KBM-7 (cell line): ENCODE results near the gene OR14K1.
"Not testable (repeated sequence)": the region's sequence is repeated elsewhere in the genome, so short reads cannot be mapped to it uniquely, and the experiment has no call there.

Source experiments
- DNase-seq: peaks from one replicate; pipeline ENCODE4 v3.0.0-alpha.2; 2015
- in situ Hi-C: fragments of 300-500 bp; cut with MboI; formaldehyde crosslinking; loops from 2 replicates; pipeline ENCODE4 v1.14.3; 2020; ENCODE audit warnings: low sequenced_read_pairs, low pct_unique_long_range_greater_than_20kb, mixed read lengths

Gene OR14K1, protein sequence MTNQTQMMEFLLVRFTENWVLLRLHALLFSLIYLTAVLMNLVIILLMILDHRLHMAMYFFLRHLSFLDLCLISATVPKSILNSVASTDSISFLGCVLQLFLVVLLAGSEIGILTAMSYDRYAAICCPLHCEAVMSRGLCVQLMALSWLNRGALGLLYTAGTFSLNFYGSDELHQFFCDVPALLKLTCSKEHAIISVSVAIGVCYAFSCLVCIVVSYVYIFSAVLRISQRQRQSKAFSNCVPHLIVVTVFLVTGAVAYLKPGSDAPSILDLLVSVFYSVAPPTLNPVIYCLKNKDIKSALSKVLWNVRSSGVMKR

DNA sequence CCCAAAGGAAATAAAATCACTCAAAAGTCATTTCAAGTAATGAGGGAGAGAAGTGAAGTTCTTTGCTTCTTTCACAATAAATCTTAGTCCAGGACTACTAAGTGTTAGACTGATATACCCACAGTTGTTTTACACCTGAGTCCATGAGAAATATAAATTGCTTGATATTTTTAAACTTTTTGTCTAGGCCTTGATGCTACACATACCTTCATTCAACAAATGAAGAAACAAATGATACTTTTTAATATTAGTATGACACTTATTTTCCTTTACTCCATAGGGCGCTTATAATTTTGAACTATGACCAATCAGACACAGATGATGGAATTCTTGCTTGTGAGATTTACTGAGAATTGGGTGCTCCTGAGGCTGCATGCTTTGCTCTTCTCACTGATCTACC is at the start of gene OR14K1:
OR14K1 (plus strand) TSS at position 301 of the 400 bp plus-strand sequence; CDS start at position 301, 0 bp downstream.
- in situ Hi-C loops = no loop called here
- no peak for DNase-seq

GRCh38 chr1:247701338-247701737 is 37.1 kb upstream of the OR14K1 start:
- no peak for DNase-seq
- in situ Hi-C loops = no loop called here

GRCh38 chr1:247710681-247711080 is 27.7 kb upstream of the OR14K1 start:
- in situ Hi-C loops, DNase-seq: not testable (repeated sequence)

DNA sequence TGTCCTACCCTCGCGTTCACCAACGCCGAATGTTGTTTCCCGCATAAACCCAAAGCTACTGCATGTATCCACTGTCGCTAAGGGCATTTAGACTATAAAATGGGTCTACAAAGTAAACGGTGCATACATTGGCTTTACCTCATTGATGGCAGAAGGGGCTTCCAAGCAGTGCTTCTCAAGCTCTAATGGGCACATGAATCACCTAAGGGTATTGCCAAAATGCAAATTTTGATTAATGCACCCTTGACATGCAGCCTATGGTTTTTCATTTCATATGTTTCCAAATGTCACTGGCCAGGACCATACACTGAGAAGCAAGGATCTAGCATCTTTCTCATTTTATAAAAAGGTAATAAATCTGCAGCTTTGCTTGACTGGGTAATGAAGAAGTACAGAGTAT is 24.7 kb upstream of the OR14K1 start:
- in situ Hi-C loops = no loop called here
- no peak for DNase-seq

GRCh38 chr1:247716546-247716945 is 21.9 kb upstream of the OR14K1 start, which contains the start of gene OR6F1:
TSS of gene OR6F1 (minus strand) at chr1:247716646. CDS start at chr1:247712755, 3,891 bp downstream.
- in situ Hi-C loops = no loop called here
- no peak for DNase-seq

DNA sequence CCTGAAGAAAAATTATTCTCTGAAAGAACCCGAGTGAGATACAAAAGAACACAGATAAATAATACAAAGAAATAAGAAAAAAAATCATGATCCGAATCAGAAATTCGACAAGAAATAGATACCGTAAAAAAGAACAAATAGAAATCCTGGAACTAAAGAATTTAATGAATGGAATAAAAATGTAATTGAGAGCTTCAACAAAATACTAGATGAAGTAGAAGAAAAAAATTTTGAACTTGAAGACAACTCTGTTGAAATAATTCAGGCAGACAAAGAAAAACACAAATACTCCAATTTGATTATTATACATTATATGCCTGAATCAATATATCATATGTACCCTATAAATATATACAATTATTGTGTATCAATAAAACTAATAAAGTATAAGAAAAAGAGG is 17.2 kb upstream of the OR14K1 start:
- in situ Hi-C loops = no loop called here
- no peak for DNase-seq

DNA sequence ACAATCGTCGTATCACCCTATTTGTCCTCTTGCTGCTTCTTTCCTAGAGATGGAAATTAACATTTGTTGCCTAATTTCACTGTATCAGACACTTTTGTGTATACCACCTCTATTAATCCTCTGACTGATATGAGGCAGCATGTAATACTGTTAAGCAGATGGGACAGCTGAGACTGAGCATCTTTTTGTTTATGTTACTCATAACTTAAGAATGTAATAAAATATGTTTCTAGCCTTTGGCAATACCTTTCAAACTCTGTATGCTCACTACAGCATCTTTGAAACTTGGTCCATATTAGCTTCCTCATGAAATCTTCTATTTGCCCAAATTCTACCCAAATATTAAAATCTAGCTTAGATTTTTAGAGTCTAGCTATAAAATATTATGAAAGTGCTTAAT is 2.3 kb downstream of the OR14K1 start:
- in situ Hi-C loops = no loop called here
- DNase-seq = no peak

DNA sequence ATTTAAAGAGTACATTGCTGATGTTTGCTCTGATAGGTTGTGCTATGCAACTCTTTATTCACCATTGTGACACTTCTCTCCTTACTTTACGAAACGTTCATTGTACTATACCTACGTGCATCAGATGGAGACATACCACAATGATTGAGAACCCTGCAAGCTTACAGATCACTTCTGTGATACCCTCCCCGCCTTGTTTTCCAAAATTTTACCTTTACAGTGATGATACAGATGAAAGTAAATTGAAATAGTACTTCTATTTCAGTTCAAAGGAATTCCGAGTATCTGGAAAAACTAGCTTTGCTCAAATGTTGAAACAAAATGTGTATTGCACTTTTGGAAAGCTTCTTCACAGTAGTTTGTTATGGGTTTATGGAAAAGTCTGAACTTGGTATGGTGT is 3.3 kb downstream of the OR14K1 start:
- no peak for DNase-seq
- in situ Hi-C loops = no loop called here

- in situ Hi-C loops, DNase-seq: not testable (repeated sequence)
These were observed 3.9 kb downstream of the OR14K1 start for GRCh38 chr1:247742215-247742760.

- no peak for DNase-seq
- in situ Hi-C loops = no loop called here
These were observed 8.0 kb downstream of the OR14K1 start for GRCh38 chr1:247746391-247746935.

DNA sequence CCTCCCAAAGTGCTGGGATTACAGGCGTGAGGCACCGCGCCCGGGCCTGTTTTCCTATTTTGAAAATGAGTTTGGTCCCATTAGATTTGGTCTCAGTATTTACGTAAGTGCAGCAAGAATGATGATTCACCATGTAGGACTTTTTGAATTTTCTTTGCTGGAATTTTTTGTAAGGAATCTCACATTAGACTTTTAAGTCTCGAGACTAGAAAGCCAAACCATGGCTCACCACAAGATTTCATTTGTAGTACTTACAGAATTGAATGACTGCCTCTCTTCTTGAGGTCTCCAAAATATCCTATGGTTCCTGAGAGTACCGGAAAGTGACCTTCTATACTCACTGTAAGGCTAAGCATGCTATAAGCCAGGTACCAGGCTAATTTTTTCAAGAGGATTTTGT is 9.2 kb downstream of the OR14K1 start:
- DNase-seq = no peak
- in situ Hi-C loops = no loop called here

- in situ Hi-C loops = no loop called here
These were observed 9.6 kb downstream of the OR14K1 start, which contains the start of gene OR14A2 for GRCh38 chr1:247748041-247748440. TSS of gene OR14A2 (minus strand) at chr1:247748141.

DNA sequence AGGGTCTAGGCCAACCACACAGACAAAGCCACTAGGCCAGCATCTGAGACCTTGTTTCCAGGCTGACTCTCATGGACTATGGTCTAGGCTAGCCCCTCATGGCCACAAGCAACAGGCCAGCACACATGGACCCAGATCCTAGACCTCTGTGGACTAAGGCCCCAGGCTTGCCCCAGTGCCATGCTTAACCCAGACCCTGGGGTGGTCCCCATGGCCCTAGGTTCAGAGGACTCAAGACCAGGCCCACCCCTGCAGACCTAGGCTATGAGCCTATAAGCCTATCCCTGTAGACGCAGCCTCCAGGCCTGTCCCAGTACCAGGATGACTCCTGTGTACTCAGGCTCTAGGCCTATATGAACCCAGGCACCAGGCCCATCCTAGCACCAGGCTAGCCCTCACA is 11.5 kb downstream of the OR14K1 start:
- in situ Hi-C loops = no loop called here
- no peak for DNase-seq

More at GRCh38 chr1:247748041-247748440, 9.6 kb downstream of the OR14K1 start, which contains the start of gene OR14A2:
- DNase-seq = no peak

GRCh38 chr1:247754311-247754710 is 15.9 kb downstream of the OR14K1 start:
- DNase-seq, in situ Hi-C loops: not testable (repeated sequence)

- no peak for DNase-seq
- in situ Hi-C loops = no loop called here
These were observed 22.0 kb downstream of the OR14K1 start, which contains the start of gene OR1C1 for GRCh38 chr1:247760456-247760855. TSS of gene OR1C1 (minus strand) at chr1:247760556. CDS start at chr1:247758406, 2,150 bp downstream.

DNA sequence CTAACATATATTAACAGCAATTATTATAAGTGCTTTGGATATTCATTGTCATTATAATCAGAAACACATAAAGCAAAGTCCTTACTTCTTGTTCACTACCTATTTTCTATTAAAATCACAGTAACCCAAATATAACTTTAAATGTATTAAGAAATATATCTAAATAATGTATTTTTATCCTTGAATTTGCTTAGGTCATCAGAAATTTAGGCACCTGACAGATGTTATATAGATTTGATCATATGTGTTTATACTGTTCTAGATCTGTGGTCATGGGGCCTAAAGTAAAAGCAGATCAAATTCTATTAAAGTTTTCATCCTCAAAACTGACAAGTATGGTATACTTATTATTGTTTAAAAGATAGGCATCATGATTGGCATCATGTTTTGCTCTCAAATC is 31.2 kb downstream of the OR14K1 start:
- DNase-seq = no peak
- in situ Hi-C loops = no loop called here
